Retinal pigment epithelial cell (primary cell): ENCODE measurements around the gene CRYBG1.

Source experiments
- DNase-seq: peaks from one replicate; pipeline ENCODE4 v3.0.0-alpha.2; 2010; ENCODE audit warnings: low read depth
- H3K4me3 ChIP-seq: 2 replicates; pipeline ENCODE4 v1.5.1; 2011; ENCODE audit warnings: mild to moderate bottlenecking, low read length, control low read depth, moderate library complexity
- TF ChIP-seq, protein P1 (sequence below): conservative IDR thresholded peaks from 2 replicates; pipeline ENCODE4 v1.5.1; 2011; ENCODE audit warnings: low read depth, low read length, control low read depth, inconsistent platforms

The CRYBG1 gene

DNA sequence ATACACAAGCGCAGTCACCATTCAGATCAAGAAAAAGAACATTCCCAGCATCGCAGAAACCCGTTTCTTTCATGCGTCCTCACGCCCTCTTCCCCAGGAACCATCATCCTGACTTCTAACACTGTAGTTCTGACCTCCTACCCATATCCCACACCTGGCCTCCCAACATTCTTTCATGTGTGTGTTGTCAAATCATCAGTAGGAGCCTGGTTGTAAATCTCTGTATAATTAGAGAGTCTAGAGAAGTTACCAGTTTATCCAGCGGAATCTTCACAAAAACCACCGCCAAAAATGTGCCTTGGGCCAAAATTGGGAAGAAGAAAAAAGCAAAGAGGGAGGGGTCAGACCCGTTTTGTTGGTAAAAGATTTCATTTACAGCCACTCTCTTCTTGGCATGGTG, 177.1 kb downstream of the CRYBG1 start:
- DNase-seq = no peak
- H3K4me3 ChIP-seq = no peak overlapping the region
- TF ChIP-seq, protein P1, sequence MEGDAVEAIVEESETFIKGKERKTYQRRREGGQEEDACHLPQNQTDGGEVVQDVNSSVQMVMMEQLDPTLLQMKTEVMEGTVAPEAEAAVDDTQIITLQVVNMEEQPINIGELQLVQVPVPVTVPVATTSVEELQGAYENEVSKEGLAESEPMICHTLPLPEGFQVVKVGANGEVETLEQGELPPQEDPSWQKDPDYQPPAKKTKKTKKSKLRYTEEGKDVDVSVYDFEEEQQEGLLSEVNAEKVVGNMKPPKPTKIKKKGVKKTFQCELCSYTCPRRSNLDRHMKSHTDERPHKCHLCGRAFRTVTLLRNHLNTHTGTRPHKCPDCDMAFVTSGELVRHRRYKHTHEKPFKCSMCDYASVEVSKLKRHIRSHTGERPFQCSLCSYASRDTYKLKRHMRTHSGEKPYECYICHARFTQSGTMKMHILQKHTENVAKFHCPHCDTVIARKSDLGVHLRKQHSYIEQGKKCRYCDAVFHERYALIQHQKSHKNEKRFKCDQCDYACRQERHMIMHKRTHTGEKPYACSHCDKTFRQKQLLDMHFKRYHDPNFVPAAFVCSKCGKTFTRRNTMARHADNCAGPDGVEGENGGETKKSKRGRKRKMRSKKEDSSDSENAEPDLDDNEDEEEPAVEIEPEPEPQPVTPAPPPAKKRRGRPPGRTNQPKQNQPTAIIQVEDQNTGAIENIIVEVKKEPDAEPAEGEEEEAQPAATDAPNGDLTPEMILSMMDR = no peak

DNA sequence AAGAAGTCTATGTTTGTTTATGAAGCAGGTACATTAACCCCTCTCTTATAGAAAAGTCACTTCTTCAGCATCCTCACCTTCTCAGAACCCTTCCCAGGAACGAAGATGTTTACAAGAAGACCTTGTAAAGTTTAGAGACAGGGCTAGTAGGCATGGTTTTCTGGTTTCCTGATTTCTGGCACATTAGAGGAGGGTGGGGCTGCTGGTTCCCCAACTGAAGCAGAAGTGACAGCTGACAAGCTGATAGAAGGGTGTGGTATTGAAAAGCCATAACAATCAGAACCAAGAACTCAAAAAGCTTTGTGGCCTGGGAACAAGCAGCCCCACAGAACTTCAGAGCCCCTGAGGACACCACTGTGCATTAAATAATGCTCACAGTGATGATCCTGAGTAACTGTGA, 177.6 kb downstream of the CRYBG1 start:
- DNase-seq = no peak

DNA sequence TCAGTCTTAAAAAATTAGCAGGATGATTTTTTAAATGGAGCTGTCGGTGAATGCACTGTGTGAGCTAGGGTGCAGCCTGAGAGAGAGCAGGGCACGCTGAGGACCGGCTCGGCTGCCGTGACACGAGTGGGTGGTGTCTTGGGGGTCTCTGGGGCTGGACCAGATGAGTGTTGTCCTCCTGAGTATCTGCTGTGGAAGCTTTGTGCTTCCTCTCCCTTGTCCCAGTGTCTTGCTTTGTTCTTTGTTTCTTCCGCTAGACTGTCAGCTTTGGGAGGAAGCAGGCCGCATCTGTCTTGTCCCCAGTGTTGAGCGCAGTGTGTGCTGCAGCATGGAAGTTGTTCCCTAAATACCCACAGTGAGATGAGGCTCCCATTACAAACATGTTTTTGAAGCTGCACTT, 179.4 kb downstream of the CRYBG1 start:
- TF ChIP-seq, protein P1 = no peak
- no peak for DNase-seq
- H3K4me3 ChIP-seq = no peak overlapping the region

More for the DNA sequence above, 177.6 kb downstream of the CRYBG1 start:
- TF ChIP-seq, protein P1 = no peak
- no peak overlapping the region for H3K4me3 ChIP-seq

DNA sequence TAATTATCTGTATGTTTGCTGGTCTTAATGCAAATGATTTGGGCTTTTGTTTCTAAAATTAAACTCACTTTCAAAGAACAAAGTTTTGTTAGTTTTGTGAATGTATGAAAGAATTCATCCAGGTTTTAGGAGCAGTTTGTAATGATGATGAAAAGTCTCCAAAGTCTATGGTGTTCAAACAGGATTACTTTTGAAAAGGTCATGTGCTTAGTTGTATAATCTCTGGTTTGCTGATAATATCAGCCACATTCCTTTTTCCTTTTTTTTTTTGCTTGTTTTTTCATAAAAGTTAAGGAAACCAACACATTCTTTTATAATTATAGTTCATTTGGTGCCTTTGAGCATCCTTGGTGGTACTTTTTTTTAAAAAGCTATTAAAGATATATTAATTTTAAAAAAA, 179.9 kb downstream of the CRYBG1 start:
- no peak for DNase-seq
- H3K4me3 ChIP-seq = no peak overlapping the region
- TF ChIP-seq, protein P1 = no peak

DNA sequence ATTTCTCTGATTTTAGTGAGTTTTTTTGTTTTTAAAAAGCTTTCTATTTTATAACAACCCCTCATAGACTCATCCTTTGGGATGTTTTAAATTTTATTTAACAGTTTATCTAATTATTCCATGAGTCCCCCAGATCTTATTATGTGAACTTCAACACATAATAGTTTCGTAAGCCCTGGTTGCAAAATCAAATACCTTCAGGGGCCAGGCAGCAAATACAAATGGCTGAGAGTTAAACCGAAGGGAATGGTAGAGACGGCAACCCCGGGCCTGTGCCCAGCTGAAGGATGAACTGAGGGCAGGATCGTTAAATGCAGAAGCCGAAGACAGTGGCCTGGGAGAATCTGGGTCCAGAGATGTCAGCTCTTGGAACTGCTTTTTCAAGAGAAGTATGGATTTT, 180.4 kb downstream of the CRYBG1 start:
- DNase-seq = no peak
- TF ChIP-seq, protein P1 = no peak
- H3K4me3 ChIP-seq = no peak overlapping the region

DNA sequence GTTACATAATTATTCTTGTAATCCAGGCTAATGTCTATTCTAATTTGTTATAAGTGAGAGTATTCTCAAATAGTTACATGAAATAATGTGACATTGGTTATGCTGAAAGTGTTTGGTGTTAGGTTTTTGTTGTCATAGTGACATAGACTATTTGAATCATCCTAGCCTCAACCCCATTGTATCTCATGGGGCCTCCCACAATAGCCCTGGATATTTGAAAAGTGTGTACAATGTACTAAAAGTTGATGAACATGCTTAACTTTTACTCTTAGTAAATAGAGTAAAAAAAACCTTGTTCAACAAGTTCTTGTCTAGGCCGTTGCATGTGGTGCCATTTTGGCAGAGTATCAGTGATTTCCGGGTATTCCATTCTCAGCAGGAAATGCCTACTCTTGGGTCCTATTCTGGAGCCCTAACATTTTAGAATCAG, 185.8 kb downstream of the CRYBG1 start:
- no peak overlapping the region for H3K4me3 ChIP-seq
- DNase-seq = no peak
- TF ChIP-seq, protein P1 = no peak

DNA sequence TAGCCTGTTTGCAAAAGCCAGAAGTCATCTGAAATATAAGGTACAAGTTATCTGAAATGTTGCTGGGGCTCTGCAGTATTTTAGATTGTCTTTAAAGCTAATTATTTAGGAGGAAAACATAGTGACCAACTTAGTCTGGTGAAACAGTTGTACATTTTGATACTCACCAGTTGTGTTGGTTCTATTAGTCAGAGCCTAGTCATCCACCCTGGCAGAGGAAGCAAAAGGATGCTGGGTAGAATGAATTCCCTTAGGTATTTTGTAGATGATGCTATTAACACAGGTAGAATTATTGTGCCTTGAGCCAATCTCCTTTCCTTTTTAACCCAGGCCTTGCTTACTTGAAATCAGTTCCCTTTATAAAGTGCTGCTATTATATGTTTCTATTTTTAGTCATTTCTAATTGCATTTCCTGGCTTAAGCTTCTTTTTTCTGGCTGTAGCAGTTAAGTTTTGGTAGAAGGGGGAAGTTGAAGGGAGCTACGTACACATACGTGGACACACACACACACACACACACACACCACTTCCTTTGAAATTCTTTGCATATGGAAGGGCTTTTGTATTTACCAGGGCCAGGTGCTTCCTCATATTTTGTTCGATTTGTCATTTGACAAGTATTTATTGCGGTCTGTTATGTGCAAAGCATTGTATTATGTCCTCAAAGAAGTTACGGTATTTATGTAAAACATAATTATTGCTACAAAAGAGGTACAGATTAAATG, 186.3 kb downstream of the CRYBG1 start:
- H3K4me3 ChIP-seq = no peak overlapping the region
- DNase-seq = no peak
- TF ChIP-seq, protein P1 = no peak
